ENCODE measurements around the gene AGBL4. TPM values are rescaled to one million over a fixed set of nuclear protein-coding genes. Genes with fewer than 3 reads are reported as not detected.

AGBL4 gene
- total RNA-seq, 6 experiments from 2014 or later: 0.06 to 1.8 (median 0.93) TPM

DNA sequence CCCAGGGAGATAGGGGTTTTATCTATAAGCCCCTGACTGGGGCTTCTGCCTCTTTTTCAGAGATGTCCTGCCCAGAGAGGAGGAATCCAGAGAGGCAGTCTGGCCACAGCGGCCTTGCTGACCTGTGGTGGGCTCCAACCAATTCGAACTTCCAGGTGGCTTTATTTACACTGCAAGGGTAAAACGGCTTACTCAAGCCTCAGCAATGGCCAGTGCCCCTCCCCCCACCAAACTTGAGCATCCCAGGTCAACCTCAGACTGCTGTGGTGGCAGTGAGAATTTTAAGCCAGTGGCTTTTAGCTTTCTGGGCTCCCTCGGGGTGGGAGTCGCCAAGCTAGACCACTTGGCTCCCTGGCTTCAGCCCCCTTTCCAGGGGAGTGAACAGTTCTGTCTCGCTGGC, 863.1 kb downstream of the AGBL4 start:
- 51% methylated on average over 3 of the region's 6 CpGs for WGBS (ENCODE audit: insufficient coverage, low coverage, low lambda C conversion rate, missing lambda C conversion rate)
- DNase-seq (no peak), ATAC-seq (no peak)
- H3K36me3 ChIP-seq: no peaks in the 10 kb centered on the region
- H3K4me3 ChIP-seq: no peak overlapping the region
- H3K9me3 ChIP-seq: no peaks in the 10 kb centered on the region
- intact Hi-C loops (cut with DNase I): no loop called here
- no peaks in the 10 kb centered on the region for H3K4me1 ChIP-seq
- no peak for TF ChIP-seq POLR2A (IDR thresholded peaks at IDR 0.05)
- TF ChIP-seq, protein P1, sequence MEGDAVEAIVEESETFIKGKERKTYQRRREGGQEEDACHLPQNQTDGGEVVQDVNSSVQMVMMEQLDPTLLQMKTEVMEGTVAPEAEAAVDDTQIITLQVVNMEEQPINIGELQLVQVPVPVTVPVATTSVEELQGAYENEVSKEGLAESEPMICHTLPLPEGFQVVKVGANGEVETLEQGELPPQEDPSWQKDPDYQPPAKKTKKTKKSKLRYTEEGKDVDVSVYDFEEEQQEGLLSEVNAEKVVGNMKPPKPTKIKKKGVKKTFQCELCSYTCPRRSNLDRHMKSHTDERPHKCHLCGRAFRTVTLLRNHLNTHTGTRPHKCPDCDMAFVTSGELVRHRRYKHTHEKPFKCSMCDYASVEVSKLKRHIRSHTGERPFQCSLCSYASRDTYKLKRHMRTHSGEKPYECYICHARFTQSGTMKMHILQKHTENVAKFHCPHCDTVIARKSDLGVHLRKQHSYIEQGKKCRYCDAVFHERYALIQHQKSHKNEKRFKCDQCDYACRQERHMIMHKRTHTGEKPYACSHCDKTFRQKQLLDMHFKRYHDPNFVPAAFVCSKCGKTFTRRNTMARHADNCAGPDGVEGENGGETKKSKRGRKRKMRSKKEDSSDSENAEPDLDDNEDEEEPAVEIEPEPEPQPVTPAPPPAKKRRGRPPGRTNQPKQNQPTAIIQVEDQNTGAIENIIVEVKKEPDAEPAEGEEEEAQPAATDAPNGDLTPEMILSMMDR (IDR thresholded peaks at IDR 0.05): no peak
- H3K27me3 ChIP-seq: no peaks in the 10 kb centered on the region
- H3K27ac ChIP-seq: no peak overlapping the region

DNA sequence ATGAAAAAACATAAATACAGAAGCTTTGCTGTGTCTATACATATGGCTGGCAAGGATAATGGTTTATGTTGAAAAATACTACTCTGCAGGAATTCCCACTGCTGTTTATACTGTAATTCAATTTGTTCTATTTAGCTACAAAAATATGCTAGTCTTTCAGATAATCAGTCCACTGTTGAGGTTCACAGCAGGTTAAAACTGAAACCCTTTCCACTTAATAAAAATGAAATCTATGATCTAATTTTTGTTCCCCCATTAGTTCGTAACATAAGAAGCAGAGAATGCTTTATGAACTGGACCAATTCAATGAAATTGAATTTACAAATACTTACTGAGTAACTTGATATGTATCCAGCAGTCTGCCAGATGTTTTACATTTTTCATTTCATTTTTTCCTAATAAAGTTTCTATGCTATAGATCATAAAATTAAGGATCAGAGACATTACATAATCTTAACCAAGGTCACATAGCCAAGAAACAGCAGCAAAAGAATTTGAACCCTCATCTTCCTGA, 887.0 kb downstream of the AGBL4 start:
- H3K4me3 ChIP-seq: no peak overlapping the region
- intact Hi-C loops (cut with DNase I): no loop called here
- DNase-seq: no peak
- 61% methylated on average over 1 of the region's 1 CpG for WGBS (ENCODE audit: insufficient coverage, low coverage, low lambda C conversion rate, missing lambda C conversion rate)
- TF ChIP-seq, protein P1 (IDR thresholded peaks at IDR 0.05): no peak
- no peak for TF ChIP-seq POLR2A (IDR thresholded peaks at IDR 0.05)
- ATAC-seq: no peak
- no peaks in the 10 kb centered on the region for H3K36me3 ChIP-seq
- no peaks in the 10 kb centered on the region for H3K27me3 ChIP-seq
- peaks cover 0 to 9% (median 0%) of the 10 kb centered on the region in 4 donors for H3K9me3 ChIP-seq
- H3K4me1 ChIP-seq: no peaks in the 10 kb centered on the region
- no peak overlapping the region for H3K27ac ChIP-seq

DNA sequence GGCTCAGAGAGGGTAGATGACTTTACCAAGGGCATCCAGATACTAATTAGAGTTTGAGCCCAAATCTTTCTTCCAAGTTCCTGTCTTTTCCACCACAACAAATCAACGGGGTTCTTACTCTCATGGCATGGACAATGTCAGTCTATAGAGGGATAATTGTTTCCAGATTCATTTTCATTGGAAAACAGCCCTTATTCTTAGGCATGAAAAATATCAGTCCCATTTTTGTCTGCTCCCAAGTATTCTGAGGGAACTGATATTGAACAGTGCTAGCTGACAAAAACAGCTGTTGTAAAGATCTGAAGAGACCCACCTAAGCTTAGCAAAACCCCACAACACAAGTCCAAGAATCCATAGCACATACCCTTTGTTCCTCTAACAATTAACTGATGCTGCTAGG, 898.0 kb downstream of the AGBL4 start:
- WGBS (ENCODE audit: insufficient coverage, low coverage, low lambda C conversion rate, missing lambda C conversion rate): 5% methylated on average over 1 of the region's 1 CpG
- no peak overlapping the region for H3K4me3 ChIP-seq
- no peak overlapping the region for H3K27ac ChIP-seq
- H3K9me3 ChIP-seq: no peaks in the 10 kb centered on the region
- no peaks in the 10 kb centered on the region for H3K4me1 ChIP-seq
- intact Hi-C loops (cut with DNase I): no loop called here
- ATAC-seq (no peak), DNase-seq (no peak)
- TF ChIP-seq, protein P1 (IDR thresholded peaks at IDR 0.05): no peak
- TF ChIP-seq POLR2A (IDR thresholded peaks at IDR 0.05): no peak
- no peaks in the 10 kb centered on the region for H3K27me3 ChIP-seq
- H3K36me3 ChIP-seq: no peaks in the 10 kb centered on the region

DNA sequence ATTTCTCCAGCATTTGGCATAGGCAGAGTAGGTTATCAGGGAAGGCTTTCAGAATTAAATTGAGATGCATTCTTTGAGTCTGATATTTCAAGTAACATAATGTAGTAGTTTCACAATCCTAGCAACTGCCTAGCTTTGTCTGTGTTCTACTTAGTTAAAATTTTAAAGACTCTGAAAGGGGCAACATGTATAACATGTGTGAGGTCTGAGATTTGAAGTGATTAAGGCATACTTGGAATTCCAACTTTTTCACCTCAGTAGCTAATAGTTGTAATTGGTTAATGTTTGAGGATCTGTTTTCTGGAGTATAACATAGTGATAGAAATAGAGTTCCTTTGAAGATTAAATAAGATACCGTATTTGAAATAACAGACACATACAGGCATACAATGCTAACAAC, 911.8 kb downstream of the AGBL4 start:
- H3K27me3 ChIP-seq: no peaks in the 10 kb centered on the region
- ATAC-seq (no peak), DNase-seq (no peak)
- no peak overlapping the region for H3K4me3 ChIP-seq
- TF ChIP-seq, protein P1 (IDR thresholded peaks at IDR 0.05): no peak
- TF ChIP-seq POLR2A (IDR thresholded peaks at IDR 0.05): no peak
- H3K36me3 ChIP-seq: no peaks in the 10 kb centered on the region
- peaks cover 0 to 4% (median 0%) of the 10 kb centered on the region in 4 donors for H3K9me3 ChIP-seq
- intact Hi-C loops (cut with DNase I): no loop called here
- H3K27ac ChIP-seq: no peak overlapping the region
- WGBS (ENCODE audit: insufficient coverage, low coverage, low lambda C conversion rate, missing lambda C conversion rate): 77% methylated on average over 1 of the region's 1 CpG
- H3K4me1 ChIP-seq: no peaks in the 10 kb centered on the region

DNA sequence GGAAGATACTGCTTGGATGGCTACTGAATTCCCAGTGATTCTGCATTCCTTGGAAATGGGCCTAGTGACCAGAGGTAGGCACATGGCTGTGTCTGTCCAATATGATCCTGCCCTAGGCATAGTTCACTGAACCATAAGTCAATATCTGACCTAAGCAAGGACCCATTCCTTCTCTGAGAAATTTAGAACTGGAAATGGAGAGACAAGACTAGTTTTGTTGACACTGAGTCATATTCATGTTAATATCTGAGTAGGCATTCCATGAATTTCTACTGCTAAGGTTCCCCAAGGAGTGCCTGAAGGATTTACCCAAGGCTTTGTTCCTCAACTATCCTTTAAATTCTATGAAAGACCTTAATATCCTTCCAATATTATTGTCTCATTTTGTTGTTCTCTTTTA, 917.3 kb downstream of the AGBL4 start:
- Histone ChIP-seq H3K4me3 (no peak overlapping the region), H3K27me3 (no peaks in the 10 kb centered on the region), H3K4me1 (no peaks in the 10 kb centered on the region), H3K9me3 (no peaks in the 10 kb centered on the region), H3K36me3 (no peaks in the 10 kb centered on the region), H3K27ac (no peak overlapping the region)
- ATAC-seq (no peak), DNase-seq (no peak)
- no peak for TF ChIP-seq POLR2A (IDR thresholded peaks at IDR 0.05)
- TF ChIP-seq, protein P1 (IDR thresholded peaks at IDR 0.05): no peak
- intact Hi-C loops (cut with DNase I): no loop called here
